WTC11 (cell line): ENCODE measurements around the gene CDH13. TPM values are rescaled to one million over a fixed set of nuclear protein-coding genes. Genes with fewer than 3 reads are reported as not detected.

Experiments
- ATAC-seq: fragments of 200-7000 bp; cut with Tn5 transposase; 2 replicates; pipeline ENCODE4 v1.10.0; 2021; ENCODE audit warnings: mild to moderate bottlenecking, moderate library complexity
- CTCF ChIA-PET: fragments of 300-600 bp; sonication (Branson Sonifier 250); formaldehyde crosslinking; loops from one replicate; lab custom pipeline; 2021; ENCODE audit warnings: antibody characterized with exemption; lab: Charles Lee
- POLR2A ChIA-PET: fragments of 350-600 bp; sonication (Branson Sonifier 250); formaldehyde crosslinking; loops from one replicate; lab custom pipeline; 2021; ENCODE audit warnings: antibody characterized with exemption; lab: Charles Lee
- DNase-seq: peaks from one replicate; pipeline ENCODE4 v3.0.0; 2021; ENCODE audit warnings: low spot score
- H3K27ac Mint-ChIP-seq: 2 replicates; pipeline ENCODE4 v1.8.0; 2021; ENCODE audit warnings: mixed read lengths
- H3K27me3 Mint-ChIP-seq: 2 replicates; pipeline ENCODE4 v1.8.0; 2021; ENCODE audit warnings: low read depth, mild to moderate bottlenecking, moderate library complexity, mixed read lengths
- H3K36me3 Mint-ChIP-seq: 2 replicates; pipeline ENCODE4 v1.8.0; 2021; ENCODE audit warnings: mixed read lengths
- H3K4me1 Mint-ChIP-seq: 2 replicates; pipeline ENCODE4 v1.8.0; 2022; ENCODE audit warnings: mixed read lengths
- H3K4me3 Mint-ChIP-seq: 2 replicates; pipeline ENCODE4 v1.8.0; 2021; ENCODE audit warnings: mild to moderate bottlenecking, moderate library complexity, mixed read lengths
- H3K9me3 Mint-ChIP-seq: 2 replicates; pipeline ENCODE4 v1.8.0; 2021; ENCODE audit warnings: mixed read lengths
- CREB1 ChIP-seq: sonication (generic); formaldehyde crosslinking; IDR thresholded peaks from 2 replicates; pipeline ENCODE4 v1.8.0; 2023; ENCODE audit warnings: mild to moderate bottlenecking, missing genetic modification reagents
- ESRRA ChIP-seq: sonication (generic); formaldehyde crosslinking; IDR thresholded peaks from 2 replicates; pipeline ENCODE4 v1.8.1; 2022; ENCODE audit warnings: mild to moderate bottlenecking, missing genetic modification reagents, borderline replicate concordance
- FOXJ3 ChIP-seq: sonication (generic); formaldehyde crosslinking; IDR thresholded peaks from 2 replicates; pipeline ENCODE4 v1.9.0; 2021; ENCODE audit warnings: missing genetic modification reagents, mild to moderate bottlenecking, borderline replicate concordance
- FOXP1 ChIP-seq: sonication (generic); formaldehyde crosslinking; IDR thresholded peaks from 2 replicates; pipeline ENCODE4 v1.8.0; 2022; ENCODE audit warnings: missing genetic modification reagents, mild to moderate bottlenecking, moderate library complexity, borderline replicate concordance
- GRHL2 ChIP-seq: fragments of 250-450 bp; sonication (Bioruptor Pico); IDR thresholded peaks from 2 replicates; pipeline ENCODE4 v1.8.0; 2022; ENCODE audit warnings: mild to moderate bottlenecking, moderate library complexity; ENCODE audit not compliant: insufficient replicate concordance, severe bottlenecking
- GTF2I ChIP-seq: fragments of 250-450 bp; sonication (Bioruptor Pico); conservative IDR thresholded peaks from 2 replicates; pipeline ENCODE4 v1.4.0; 2021; ENCODE audit warnings: mild to moderate bottlenecking
- HMGA2 ChIP-seq: fragments of 250-450 bp; sonication (Bioruptor Pico); IDR thresholded peaks from 2 replicates; pipeline ENCODE4 v1.4.0; 2021; ENCODE audit warnings: mild to moderate bottlenecking, moderate library complexity
- JUN ChIP-seq: sonication (generic); formaldehyde crosslinking; IDR thresholded peaks from 2 replicates; pipeline ENCODE4 v1.8.0; 2023; ENCODE audit warnings: mild to moderate bottlenecking, missing genetic modification reagents
- NR3C1 ChIP-seq: sonication (generic); formaldehyde crosslinking; conservative IDR thresholded peaks from 2 replicates; pipeline ENCODE4 v1.8.1; 2023; ENCODE audit warnings: low read depth, mild to moderate bottlenecking, missing genetic modification reagents
- OVOL2 ChIP-seq: fragments of 250-450 bp; sonication (Bioruptor Pico); IDR thresholded peaks from 2 replicates; pipeline ENCODE4 v1.9.0; 2021; ENCODE audit warnings: mild to moderate bottlenecking, borderline replicate concordance
- ZBTB21 ChIP-seq: sonication (generic); formaldehyde crosslinking; IDR thresholded peaks from 2 replicates; pipeline ENCODE4 v1.8.1; 2023; ENCODE audit warnings: mild to moderate bottlenecking, missing genetic modification reagents, borderline replicate concordance
- ZNF416 ChIP-seq: fragments of 250-450 bp; sonication (Bioruptor Pico); IDR thresholded peaks from 2 replicates; pipeline ENCODE4 v1.9.0; 2021; ENCODE audit warnings: mild to moderate bottlenecking, inconsistent platforms
- total RNA-seq: library from RNA; stranded (reverse); gene quantifications from 3 replicates; pipeline ENCODE4 v1.2.3, GENCODE V29; 2021
- TF ChIP-seq, protein P1 (sequence below): fragments of 250-450 bp; sonication (Bioruptor Pico); IDR thresholded peaks from 2 replicates; pipeline ENCODE4 v1.9.0; 2021; ENCODE audit warnings: mild to moderate bottlenecking
- TF ChIP-seq, protein P2 (sequence below): sonication (generic); formaldehyde crosslinking; IDR thresholded peaks from 2 replicates; pipeline ENCODE4 v1.8.0; 2023; ENCODE audit warnings: mild to moderate bottlenecking, missing genetic modification reagents
- TF ChIP-seq, protein P3 (sequence below): fragments of 250-450 bp; sonication (Bioruptor Pico); IDR thresholded peaks from 2 replicates; pipeline ENCODE4 v2.1.2; 2022; ENCODE audit warnings: mild to moderate bottlenecking, moderate library complexity
- TF ChIP-seq, protein P4 (sequence below): fragments of 250-450 bp; sonication (Bioruptor Pico); IDR thresholded peaks from 2 replicates; pipeline ENCODE4 v1.9.0; 2021; ENCODE audit warnings: moderate library complexity, mild to moderate bottlenecking, inconsistent platforms, borderline replicate concordance
- TF ChIP-seq, protein P5 (sequence below): fragments of 250-450 bp; sonication (Bioruptor Pico); IDR thresholded peaks from 2 replicates; pipeline ENCODE4 v1.9.0; 2021; ENCODE audit warnings: mild to moderate bottlenecking, borderline replicate concordance
- TF ChIP-seq, protein P6 (sequence below): sonication (generic); formaldehyde crosslinking; conservative IDR thresholded peaks from 2 replicates; pipeline ENCODE4 v1.8.1; 2023; ENCODE audit warnings: mild to moderate bottlenecking, low read depth, missing genetic modification reagents, moderate library complexity

CDH13 gene
- total RNA-seq, 1 experiment from 2014 or later: 0.81 TPM

DNA sequence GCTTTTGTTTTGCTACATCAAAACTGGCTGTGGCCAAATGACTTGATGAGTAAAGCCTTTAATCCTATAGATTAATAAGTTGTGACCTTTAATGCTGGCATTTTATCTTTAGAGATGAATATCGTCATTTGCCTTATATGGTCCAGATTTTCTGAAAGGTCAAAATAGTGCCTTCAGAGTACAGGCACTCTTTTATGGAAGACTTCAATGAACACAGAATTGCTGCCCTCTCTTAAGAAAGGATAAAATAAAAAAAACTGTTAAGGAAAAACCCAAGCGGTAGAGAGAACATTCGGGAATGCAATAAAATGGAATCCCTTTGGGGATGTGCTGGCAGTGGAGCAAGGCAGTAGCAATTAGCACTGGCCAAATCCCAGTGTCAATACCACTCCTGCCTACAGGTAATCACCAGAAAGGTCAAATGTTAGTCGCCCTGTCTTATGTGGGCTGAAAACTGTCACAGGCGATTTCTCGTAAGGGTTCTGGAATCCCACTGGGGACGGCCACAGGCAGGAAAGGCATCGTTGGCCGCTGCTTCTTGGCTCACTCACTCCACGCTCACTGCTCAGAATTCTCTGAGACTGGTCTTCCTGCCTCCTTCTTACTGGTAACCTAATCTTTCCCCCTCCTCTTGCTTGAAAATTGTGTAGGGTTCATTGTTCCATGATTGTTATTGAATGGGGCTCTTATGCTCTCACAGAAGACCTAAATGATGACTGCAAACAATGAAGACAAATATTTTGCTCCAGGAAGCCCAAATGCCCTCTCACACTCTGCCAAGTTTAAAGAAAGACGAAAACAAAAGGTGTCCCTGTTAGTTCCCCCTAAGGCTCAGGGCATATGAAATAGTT is 1135.6 kb downstream of the CDH13 start:
- Mint-ChIP-seq H3K27ac (no peak overlapping the region), H3K36me3 (no peaks in the 10 kb centered on the region; the same call in 1 of the 2 replicates), H3K4me3 (no peak overlapping the region), H3K9me3 (peaks cover 22% of the 10 kb centered on the region), H3K4me1 (peaks cover 16% of the 10 kb centered on the region), H3K27me3 (no peaks in the 10 kb centered on the region)
- CTCF ChIA-PET: no interaction called here
- POLR2A ChIA-PET: no interaction called here
- no peak for TF ChIP-seq OVOL2
- TF ChIP-seq, protein P1, sequence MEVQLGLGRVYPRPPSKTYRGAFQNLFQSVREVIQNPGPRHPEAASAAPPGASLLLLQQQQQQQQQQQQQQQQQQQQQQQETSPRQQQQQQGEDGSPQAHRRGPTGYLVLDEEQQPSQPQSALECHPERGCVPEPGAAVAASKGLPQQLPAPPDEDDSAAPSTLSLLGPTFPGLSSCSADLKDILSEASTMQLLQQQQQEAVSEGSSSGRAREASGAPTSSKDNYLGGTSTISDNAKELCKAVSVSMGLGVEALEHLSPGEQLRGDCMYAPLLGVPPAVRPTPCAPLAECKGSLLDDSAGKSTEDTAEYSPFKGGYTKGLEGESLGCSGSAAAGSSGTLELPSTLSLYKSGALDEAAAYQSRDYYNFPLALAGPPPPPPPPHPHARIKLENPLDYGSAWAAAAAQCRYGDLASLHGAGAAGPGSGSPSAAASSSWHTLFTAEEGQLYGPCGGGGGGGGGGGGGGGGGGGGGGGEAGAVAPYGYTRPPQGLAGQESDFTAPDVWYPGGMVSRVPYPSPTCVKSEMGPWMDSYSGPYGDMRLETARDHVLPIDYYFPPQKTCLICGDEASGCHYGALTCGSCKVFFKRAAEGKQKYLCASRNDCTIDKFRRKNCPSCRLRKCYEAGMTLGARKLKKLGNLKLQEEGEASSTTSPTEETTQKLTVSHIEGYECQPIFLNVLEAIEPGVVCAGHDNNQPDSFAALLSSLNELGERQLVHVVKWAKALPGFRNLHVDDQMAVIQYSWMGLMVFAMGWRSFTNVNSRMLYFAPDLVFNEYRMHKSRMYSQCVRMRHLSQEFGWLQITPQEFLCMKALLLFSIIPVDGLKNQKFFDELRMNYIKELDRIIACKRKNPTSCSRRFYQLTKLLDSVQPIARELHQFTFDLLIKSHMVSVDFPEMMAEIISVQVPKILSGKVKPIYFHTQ (CRISPR knock-in tag): no peak
- TF ChIP-seq ESRRA (CRISPR knock-in tag): no peak
- no peak for TF ChIP-seq GRHL2
- TF ChIP-seq FOXJ3 (CRISPR knock-in tag): no peak
- TF ChIP-seq, protein P2, sequence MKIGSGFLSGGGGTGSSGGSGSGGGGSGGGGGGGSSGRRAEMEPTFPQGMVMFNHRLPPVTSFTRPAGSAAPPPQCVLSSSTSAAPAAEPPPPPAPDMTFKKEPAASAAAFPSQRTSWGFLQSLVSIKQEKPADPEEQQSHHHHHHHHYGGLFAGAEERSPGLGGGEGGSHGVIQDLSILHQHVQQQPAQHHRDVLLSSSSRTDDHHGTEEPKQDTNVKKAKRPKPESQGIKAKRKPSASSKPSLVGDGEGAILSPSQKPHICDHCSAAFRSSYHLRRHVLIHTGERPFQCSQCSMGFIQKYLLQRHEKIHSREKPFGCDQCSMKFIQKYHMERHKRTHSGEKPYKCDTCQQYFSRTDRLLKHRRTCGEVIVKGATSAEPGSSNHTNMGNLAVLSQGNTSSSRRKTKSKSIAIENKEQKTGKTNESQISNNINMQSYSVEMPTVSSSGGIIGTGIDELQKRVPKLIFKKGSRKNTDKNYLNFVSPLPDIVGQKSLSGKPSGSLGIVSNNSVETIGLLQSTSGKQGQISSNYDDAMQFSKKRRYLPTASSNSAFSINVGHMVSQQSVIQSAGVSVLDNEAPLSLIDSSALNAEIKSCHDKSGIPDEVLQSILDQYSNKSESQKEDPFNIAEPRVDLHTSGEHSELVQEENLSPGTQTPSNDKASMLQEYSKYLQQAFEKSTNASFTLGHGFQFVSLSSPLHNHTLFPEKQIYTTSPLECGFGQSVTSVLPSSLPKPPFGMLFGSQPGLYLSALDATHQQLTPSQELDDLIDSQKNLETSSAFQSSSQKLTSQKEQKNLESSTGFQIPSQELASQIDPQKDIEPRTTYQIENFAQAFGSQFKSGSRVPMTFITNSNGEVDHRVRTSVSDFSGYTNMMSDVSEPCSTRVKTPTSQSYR: no peak
- no peak for TF ChIP-seq ZNF416
- no peak for ATAC-seq
- no peak for DNase-seq

DNA sequence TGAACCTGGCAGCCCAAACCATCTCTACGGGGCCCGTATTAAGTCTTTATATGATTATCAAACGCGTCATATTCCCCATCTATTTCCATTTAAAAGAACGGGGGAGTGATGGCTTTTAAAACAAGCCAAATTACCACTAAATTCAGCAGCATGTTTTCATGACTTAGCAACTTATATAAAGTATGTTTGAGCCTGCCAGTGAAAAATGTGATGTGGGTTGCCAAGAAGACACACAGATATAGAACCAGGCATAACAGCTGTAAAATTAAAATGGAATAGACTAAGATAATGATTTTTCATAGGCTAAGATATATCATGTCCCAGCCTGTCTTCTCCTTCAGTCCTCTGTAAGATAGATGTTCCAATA is 1136.2 kb downstream of the CDH13 start:
- CTCF ChIA-PET: no interaction called here
- Mint-ChIP-seq H3K4me3 (no peak overlapping the region), H3K9me3 (peaks cover 21% of the 10 kb centered on the region), H3K4me1 (peaks cover 16% of the 10 kb centered on the region), H3K27ac (no peak overlapping the region), H3K27me3 (no peaks in the 10 kb centered on the region), H3K36me3 (no peaks in the 10 kb centered on the region; the same call in 1 of the 2 replicates)
- no peak for ATAC-seq
- POLR2A ChIA-PET: no interaction called here
- no peak for DNase-seq
- no peak for TF ChIP-seq GTF2I (CRISPR knock-in tag)
- TF ChIP-seq ZBTB21 (CRISPR knock-in tag): no peak
- TF ChIP-seq NR3C1 (CRISPR knock-in tag): no peak
- no peak for TF ChIP-seq JUN (CRISPR knock-in tag)
- TF ChIP-seq, protein P3, sequence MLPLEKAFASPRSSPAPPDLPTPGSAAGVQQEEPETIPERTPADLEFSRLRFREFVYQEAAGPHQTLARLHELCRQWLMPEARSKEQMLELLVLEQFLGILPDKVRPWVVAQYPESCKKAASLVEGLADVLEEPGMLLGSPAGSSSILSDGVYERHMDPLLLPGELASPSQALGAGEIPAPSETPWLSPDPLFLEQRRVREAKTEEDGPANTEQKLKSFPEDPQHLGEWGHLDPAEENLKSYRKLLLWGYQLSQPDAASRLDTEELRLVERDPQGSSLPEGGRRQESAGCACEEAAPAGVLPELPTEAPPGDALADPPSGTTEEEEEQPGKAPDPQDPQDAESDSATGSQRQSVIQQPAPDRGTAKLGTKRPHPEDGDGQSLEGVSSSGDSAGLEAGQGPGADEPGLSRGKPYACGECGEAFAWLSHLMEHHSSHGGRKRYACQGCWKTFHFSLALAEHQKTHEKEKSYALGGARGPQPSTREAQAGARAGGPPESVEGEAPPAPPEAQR (CRISPR knock-in tag): no peak
- no peak for TF ChIP-seq HMGA2 (CRISPR knock-in tag)
- TF ChIP-seq ZNF416: no peak
- TF ChIP-seq, protein P4, sequence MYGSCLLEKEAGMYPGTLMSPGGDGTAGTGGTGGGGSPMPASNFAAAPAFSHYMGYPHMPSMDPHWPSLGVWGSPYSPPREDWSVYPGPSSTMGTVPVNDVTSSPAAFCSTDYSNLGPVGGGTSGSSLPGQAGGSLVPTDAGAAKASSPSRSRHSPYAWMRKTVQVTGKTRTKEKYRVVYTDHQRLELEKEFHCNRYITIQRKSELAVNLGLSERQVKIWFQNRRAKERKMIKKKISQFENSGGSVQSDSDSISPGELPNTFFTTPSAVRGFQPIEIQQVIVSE: no peak
- no peak for TF ChIP-seq FOXP1
- TF ChIP-seq, protein P5, sequence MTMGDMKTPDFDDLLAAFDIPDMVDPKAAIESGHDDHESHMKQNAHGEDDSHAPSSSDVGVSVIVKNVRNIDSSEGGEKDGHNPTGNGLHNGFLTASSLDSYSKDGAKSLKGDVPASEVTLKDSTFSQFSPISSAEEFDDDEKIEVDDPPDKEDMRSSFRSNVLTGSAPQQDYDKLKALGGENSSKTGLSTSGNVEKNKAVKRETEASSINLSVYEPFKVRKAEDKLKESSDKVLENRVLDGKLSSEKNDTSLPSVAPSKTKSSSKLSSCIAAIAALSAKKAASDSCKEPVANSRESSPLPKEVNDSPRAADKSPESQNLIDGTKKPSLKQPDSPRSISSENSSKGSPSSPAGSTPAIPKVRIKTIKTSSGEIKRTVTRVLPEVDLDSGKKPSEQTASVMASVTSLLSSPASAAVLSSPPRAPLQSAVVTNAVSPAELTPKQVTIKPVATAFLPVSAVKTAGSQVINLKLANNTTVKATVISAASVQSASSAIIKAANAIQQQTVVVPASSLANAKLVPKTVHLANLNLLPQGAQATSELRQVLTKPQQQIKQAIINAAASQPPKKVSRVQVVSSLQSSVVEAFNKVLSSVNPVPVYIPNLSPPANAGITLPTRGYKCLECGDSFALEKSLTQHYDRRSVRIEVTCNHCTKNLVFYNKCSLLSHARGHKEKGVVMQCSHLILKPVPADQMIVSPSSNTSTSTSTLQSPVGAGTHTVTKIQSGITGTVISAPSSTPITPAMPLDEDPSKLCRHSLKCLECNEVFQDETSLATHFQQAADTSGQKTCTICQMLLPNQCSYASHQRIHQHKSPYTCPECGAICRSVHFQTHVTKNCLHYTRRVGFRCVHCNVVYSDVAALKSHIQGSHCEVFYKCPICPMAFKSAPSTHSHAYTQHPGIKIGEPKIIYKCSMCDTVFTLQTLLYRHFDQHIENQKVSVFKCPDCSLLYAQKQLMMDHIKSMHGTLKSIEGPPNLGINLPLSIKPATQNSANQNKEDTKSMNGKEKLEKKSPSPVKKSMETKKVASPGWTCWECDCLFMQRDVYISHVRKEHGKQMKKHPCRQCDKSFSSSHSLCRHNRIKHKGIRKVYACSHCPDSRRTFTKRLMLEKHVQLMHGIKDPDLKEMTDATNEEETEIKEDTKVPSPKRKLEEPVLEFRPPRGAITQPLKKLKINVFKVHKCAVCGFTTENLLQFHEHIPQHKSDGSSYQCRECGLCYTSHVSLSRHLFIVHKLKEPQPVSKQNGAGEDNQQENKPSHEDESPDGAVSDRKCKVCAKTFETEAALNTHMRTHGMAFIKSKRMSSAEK (CRISPR knock-in tag): no peak
- TF ChIP-seq CREB1 (CRISPR knock-in tag): no peak
- TF ChIP-seq, protein P6, sequence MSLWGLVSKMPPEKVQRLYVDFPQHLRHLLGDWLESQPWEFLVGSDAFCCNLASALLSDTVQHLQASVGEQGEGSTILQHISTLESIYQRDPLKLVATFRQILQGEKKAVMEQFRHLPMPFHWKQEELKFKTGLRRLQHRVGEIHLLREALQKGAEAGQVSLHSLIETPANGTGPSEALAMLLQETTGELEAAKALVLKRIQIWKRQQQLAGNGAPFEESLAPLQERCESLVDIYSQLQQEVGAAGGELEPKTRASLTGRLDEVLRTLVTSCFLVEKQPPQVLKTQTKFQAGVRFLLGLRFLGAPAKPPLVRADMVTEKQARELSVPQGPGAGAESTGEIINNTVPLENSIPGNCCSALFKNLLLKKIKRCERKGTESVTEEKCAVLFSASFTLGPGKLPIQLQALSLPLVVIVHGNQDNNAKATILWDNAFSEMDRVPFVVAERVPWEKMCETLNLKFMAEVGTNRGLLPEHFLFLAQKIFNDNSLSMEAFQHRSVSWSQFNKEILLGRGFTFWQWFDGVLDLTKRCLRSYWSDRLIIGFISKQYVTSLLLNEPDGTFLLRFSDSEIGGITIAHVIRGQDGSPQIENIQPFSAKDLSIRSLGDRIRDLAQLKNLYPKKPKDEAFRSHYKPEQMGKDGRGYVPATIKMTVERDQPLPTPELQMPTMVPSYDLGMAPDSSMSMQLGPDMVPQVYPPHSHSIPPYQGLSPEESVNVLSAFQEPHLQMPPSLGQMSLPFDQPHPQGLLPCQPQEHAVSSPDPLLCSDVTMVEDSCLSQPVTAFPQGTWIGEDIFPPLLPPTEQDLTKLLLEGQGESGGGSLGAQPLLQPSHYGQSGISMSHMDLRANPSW (CRISPR knock-in tag): no peak
